SW480 (cell line): ENCODE results near the gene LCN15.

ENCODE experiments used
- DNase-seq: peaks from one replicate; pipeline ENCODE4 v3.0.0-alpha.2; 2016; ENCODE audit warnings: low spot score

LCN15 gene

DNA sequence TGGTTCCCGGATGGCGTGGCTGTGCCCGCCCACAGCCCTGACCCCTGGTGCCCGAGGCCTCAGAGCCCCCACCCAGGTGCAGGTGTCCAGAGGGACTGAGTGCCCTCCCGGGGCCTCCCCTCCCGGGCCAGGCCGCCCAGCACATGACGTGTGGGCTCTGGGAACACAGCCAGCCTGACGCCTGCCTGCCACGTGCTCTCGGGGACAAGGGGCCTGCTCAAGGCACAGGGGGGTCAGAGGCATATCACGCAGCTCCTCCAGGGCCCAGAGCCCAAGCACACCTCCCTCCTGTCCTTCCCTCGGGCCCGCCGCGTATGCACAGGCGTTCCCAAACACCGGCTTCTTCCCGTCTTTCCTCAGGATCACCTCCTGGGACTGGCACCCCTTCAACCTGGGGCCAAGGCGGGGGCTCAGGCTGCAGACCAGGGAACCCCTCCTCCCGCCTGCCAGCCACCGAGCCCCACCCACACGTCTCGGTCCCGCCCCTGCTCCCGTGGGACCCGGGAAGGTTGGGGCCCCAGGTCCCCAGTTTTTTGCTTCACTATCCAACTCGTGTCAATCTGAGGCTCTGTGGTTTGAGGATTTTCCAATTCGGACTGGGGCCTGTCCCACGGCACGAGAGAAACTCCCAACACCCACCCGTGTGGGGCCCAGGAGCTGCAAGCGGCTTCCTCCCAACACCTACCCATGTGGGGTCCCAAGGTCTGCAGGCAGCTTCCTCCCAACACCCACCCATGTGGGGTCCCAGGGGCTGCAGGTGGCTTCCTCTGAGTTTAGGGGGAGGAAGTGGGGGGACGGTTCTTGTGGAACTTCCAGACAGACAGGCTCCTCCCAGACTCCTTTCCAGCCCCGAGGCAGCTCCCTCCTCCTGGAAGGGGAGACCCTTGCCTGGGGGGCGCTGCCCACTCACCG lies 23.1 kb downstream of the LCN15 start:
- no peak for DNase-seq

- DNase-seq, result no peak
Measured at GRCh38 chr9:136740491-136740890, 23.8 kb downstream of the LCN15 start.

GRCh38 chr9:136740069-136740468 lies 24.2 kb downstream of the LCN15 start:
- no peak for DNase-seq

DNA sequence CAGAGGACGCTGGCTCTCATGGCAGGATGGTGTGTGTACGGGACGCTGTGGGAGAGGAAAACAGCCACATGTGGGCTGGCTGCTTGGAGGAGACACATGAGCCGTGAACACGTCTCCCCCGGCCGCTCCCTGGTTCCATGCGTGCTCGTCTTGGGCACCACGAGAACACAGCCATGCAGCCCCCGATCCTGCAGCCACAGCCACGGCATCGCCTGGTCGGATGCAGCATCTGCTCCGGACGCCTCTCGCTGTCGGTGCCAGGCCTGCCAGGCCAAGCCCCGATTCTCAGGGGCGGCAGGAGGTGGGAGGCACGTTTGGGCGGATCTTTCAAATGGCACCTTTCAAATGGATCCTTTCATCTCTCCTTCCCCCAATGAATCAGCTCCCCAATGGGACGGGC lies 24.8 kb downstream of the LCN15 start:
- DNase-seq, result no peak

DNA sequence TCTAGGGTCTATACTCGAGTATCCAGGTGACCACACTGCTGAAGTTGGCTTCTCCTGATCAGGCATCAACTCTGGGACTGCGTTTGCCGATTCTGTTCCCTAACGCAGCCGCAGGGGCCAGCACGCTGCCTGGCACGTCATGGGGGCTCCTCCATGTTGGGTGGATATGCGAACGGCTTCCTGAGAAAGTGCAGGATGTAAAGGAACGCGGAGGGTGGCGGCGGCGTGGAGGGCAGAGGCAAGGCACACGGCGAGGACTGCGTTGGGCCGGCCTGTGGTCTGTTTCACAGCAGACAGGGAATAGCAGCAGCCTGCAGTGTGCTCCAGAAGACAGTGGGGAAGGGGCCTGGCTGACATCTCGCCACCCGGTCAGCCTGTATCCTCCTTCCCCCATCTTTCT lies 25.4 kb downstream of the LCN15 start:
- DNase-seq, result no peak

- no peak for DNase-seq
Measured at GRCh38 chr9:136735812-136736480, 28.4 kb downstream of the LCN15 start.

GRCh38 chr9:136734837-136735496 lies 29.4 kb downstream of the LCN15 start:
- DNase-seq, result no peak

- no peak for DNase-seq
Measured at GRCh38 chr9:136733611-136734010, 30.7 kb downstream of the LCN15 start.

DNA sequence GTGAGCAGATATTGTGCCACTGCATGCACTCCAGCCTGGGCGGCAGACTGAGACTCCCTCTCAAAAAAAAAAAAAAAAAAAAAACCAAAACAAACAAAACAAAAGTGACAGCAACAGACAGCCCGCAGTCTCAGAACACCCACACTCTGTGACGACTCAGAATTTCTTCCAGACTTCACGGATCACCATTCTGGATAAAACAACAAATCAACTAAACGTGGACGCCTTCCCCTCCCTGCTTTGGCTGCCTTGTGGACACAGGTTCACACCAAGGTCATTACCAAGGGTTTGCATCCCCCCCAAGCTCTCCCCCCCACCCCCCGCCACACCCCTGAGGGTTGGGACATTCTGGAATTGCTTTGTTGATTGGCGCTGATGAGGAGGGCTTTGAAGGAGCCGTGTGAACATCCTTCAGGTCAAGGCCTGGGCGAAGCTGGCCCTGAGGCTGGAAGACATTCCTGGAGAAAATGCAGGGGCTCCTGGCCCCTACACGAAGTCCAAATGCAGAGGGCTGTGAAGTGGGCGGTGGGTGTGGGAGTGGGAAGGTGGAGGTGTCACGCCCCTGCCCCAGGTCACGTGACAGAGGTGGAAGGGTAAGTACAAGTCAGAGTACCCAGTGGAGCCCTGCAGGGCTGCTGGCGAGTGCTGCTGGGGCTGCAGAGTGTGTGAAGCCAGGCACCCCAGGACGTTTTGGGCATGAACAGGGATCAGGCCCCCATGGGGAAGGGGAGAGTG lies 31.7 kb downstream of the LCN15 start:
- DNase-seq, result no peak

GRCh38 chr9:136729926-136730325 lies 34.4 kb downstream of the LCN15 start:
- no peak for DNase-seq

DNA sequence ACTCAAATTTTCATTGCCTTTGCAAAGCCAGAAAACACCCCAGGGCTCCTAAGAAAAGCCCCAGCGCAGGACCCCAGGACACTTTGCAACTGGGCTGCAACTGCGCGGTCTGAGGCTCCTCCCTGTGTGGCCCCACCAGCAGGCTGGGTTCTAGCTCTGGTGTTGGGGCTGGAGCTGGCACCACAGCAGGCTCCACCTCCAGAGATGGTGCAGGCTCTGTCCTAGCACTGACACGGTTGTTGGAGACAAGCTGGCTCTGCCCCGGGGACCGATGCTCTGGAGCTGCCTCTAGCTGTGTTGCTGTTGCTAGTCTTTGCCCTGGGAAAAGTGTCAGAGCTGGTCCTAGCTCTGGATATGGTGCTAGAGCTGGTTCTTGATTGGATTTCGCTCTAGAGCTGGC lies 35.2 kb downstream of the LCN15 start:
- DNase-seq, result no peak

GRCh38 chr9:136728548-136729123 lies 35.7 kb downstream of the LCN15 start:
- DNase-seq, result peak; percentile 46

DNA sequence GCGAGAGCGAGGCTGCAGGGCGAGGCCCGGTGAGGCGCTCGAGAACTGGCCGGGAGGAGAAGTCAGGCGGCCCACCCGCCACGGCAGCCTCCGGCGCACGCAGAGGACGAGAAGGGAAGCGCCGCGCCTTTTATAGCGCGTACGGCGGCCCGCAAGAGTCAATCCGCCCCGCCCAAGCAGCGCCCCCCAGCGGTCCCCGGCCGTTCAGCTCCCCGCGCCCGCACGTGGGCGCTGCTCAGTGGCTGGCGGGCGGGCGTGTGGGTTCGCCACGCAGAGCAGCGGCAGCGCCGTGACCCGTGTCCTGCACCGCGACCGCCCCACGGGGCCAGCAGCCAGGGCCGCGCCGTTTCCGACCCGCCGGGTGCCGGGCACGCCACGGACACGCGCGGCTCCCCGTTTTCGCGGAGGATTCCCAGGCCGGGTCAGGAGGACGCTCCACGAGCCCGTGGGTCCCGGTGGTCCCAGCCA lies 36.2 kb downstream of the LCN15 start:
- peak; percentile 78 for DNase-seq

GRCh38 chr9:136726631-136727191 lies 37.6 kb downstream of the LCN15 start:
- DNase-seq, result peak; percentile 59

DNA sequence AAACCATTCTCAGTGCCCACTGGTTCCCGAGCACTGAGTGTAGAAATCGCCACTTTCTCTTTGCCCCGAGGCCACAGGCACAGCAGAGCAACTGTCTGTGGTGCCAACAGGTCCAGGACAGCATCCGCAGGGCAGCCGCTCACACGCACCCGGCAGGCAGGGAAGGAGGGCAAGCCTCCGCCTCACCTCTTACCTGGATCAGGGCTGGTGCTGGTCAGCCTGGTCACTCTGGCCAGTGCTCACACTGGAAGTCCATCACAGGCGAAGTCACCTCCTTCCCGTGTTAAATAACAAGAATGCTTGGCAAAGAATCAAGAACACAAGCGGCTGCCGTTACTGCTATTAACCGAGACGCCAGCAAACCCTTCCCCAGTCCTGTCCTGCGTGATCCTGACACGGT lies 38.2 kb downstream of the LCN15 start:
- DNase-seq, result no peak

- DNase-seq, result no peak
Measured at GRCh38 chr9:136725612-136726011, 38.7 kb downstream of the LCN15 start.

- DNase-seq, result no peak
Measured at GRCh38 chr9:136724772-136725171, 39.5 kb downstream of the LCN15 start.

- DNase-seq, result no peak
Measured at GRCh38 chr9:136723989-136724388, 40.3 kb downstream of the LCN15 start.

- no peak for DNase-seq
Measured at GRCh38 chr9:136723362-136723976, 40.8 kb downstream of the LCN15 start.

GRCh38 chr9:136722969-136723356 lies 41.4 kb downstream of the LCN15 start:
- no peak for DNase-seq
